Astrocyte (in vitro differentiated cells and primary cell): ENCODE measurements around the gene PTPRK. TPM values are rescaled to one million over a fixed set of nuclear protein-coding genes. Genes with fewer than 3 reads are reported as not detected.

Source experiments
- DNase-seq: peaks from one replicate; pipeline ENCODE4 v3.0.0-alpha.2; 2010; ENCODE audit warnings: low read depth
- FAIRE-seq: peaks from 2 replicates; lab custom pipeline; 2011; peaks lifted over from hg19 to GRCh38; lab: Jason Lieb, UNC
- H2AFZ ChIP-seq: 2 replicates; pipeline ENCODE4 v1.6.0; 2012; ENCODE audit warnings: low read depth, low read length, inconsistent platforms
- H3K27ac ChIP-seq: 2 replicates; pipeline ENCODE4 v1.5.1; 2011; ENCODE audit warnings: low read depth, low read length, inconsistent platforms
- H3K27me3 ChIP-seq: 2 replicates; pipeline ENCODE4 v1.6.0; 2011; ENCODE audit warnings: low read length, inconsistent platforms; ENCODE audit not compliant: insufficient read depth
- H3K36me3 ChIP-seq: 2 replicates; pipeline ENCODE4 v1.5.1; 2011; ENCODE audit warnings: low read length, inconsistent platforms; ENCODE audit not compliant: insufficient read depth
- H3K4me1 ChIP-seq: 2 replicates; pipeline ENCODE4 v1.5.1; 2011; ENCODE audit warnings: low read length, inconsistent platforms; ENCODE audit not compliant: insufficient read depth
- H3K4me2 ChIP-seq: 2 replicates; pipeline ENCODE4 v1.6.0; 2012; ENCODE audit warnings: low read length, inconsistent platforms
- H3K4me3 ChIP-seq: 2 replicates; pipeline ENCODE4 v1.5.1; 2011; ENCODE audit warnings: low read depth, mild to moderate bottlenecking, low read length, inconsistent platforms; ENCODE audit not compliant: insufficient read depth
- H3K79me2 ChIP-seq: 2 replicates; pipeline ENCODE4 v1.6.0; 2012; ENCODE audit warnings: mild to moderate bottlenecking, low read length, inconsistent platforms; ENCODE audit not compliant: insufficient read depth
- H3K9ac ChIP-seq: 2 replicates; pipeline ENCODE4 v1.6.0; 2012; ENCODE audit warnings: mild to moderate bottlenecking, low read length, inconsistent platforms
- H3K9me3 ChIP-seq: 2 replicates; pipeline ENCODE4 v1.5.1; 2012; ENCODE audit warnings: low read depth, mild to moderate bottlenecking, low read length, inconsistent platforms; ENCODE audit not compliant: insufficient read depth
- H4K20me1 ChIP-seq: 2 replicates; pipeline ENCODE4 v1.6.0; 2012; ENCODE audit warnings: low read length, inconsistent platforms; ENCODE audit not compliant: insufficient read depth
- H3K27ac Mint-ChIP-seq: one replicate; pipeline ENCODE4 v1.8.0; 2021; ENCODE audit warnings: mild to moderate bottlenecking, mixed read lengths; ENCODE audit not compliant: unreplicated experiment
- H3K27me3 Mint-ChIP-seq: one replicate; pipeline ENCODE4 v1.8.0; 2021; ENCODE audit warnings: low read depth, mixed read lengths; ENCODE audit not compliant: unreplicated experiment
- H3K36me3 Mint-ChIP-seq: one replicate; pipeline ENCODE4 v1.8.0; 2021; ENCODE audit warnings: low read depth, mixed read lengths; ENCODE audit not compliant: unreplicated experiment
- H3K4me1 Mint-ChIP-seq: one replicate; pipeline ENCODE4 v1.8.0; 2021; ENCODE audit warnings: low read depth, mixed read lengths; ENCODE audit not compliant: unreplicated experiment
- H3K4me3 Mint-ChIP-seq: one replicate; pipeline ENCODE4 v1.8.0; 2021; ENCODE audit warnings: mild to moderate bottlenecking, moderate library complexity, mixed read lengths; ENCODE audit not compliant: unreplicated experiment
- H3K9me3 Mint-ChIP-seq: one replicate; pipeline ENCODE4 v1.8.0; 2021; ENCODE audit warnings: mild to moderate bottlenecking, mixed read lengths; ENCODE audit not compliant: unreplicated experiment
- EZH2 ChIP-seq: IDR thresholded peaks from 2 replicates; pipeline ENCODE4 v1.6.1; 2012; ENCODE audit warnings: mild to moderate bottlenecking, low read length, inconsistent platforms; ENCODE audit not compliant: insufficient read depth
- total RNA-seq: library from RNA; stranded (reverse); gene quantifications from 2 replicates; pipeline ENCODE4 v1.2.1, GENCODE V29; 2021
- TF ChIP-seq, protein P1 (sequence below): IDR thresholded peaks from 2 replicates; pipeline ENCODE4 v1.5.1; 2011; ENCODE audit warnings: low read depth, mild to moderate bottlenecking, inconsistent platforms, low read length, moderate library complexity; ENCODE audit not compliant: insufficient read depth

PTPRK gene
- total RNA-seq, 1 donor from 2014 or later = 159 TPM

DNA sequence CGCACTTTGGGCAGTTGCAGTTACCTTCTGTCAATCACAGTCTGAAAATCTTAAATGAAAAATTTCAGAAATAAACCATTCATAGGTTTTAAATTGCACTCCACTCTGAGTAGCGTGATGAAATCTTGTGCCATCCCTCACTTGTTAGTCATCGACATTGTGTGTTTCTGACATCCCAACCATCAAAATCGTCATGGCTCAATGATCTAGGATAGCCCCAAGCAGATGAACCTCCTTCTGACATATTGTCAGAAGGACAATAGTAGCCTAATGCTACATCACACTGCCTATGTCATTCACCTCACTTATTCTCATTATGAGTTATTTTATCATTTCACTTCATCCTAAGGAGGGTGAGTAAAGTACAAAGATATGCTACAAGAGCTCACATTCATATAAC lies 284.8 kb downstream of the PTPRK start:
- Histone ChIP-seq H4K20me1 (no peaks in the 10 kb centered on the region), H3K27me3 (no peaks in the 10 kb centered on the region), H3K9ac (no peak overlapping the region), H3K79me2 (no peaks in the 10 kb centered on the region), H3K4me3 (no peak overlapping the region), H3K36me3 (no peaks in the 10 kb centered on the region), H2AFZ (no peak overlapping the region), H3K27ac (no peak overlapping the region), H3K4me1 (no peaks in the 10 kb centered on the region), H3K4me2 (no peak overlapping the region), H3K9me3 (no peaks in the 10 kb centered on the region)
- peaks cover 7% of the 10 kb centered on the region for H3K4me1 Mint-ChIP-seq
- no peaks in the 10 kb centered on the region for H3K27me3 Mint-ChIP-seq
- no peaks in the 10 kb centered on the region for H3K9me3 Mint-ChIP-seq
- TF ChIP-seq, protein P1, sequence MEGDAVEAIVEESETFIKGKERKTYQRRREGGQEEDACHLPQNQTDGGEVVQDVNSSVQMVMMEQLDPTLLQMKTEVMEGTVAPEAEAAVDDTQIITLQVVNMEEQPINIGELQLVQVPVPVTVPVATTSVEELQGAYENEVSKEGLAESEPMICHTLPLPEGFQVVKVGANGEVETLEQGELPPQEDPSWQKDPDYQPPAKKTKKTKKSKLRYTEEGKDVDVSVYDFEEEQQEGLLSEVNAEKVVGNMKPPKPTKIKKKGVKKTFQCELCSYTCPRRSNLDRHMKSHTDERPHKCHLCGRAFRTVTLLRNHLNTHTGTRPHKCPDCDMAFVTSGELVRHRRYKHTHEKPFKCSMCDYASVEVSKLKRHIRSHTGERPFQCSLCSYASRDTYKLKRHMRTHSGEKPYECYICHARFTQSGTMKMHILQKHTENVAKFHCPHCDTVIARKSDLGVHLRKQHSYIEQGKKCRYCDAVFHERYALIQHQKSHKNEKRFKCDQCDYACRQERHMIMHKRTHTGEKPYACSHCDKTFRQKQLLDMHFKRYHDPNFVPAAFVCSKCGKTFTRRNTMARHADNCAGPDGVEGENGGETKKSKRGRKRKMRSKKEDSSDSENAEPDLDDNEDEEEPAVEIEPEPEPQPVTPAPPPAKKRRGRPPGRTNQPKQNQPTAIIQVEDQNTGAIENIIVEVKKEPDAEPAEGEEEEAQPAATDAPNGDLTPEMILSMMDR = no peak
- peaks cover 2% of the 10 kb centered on the region for H3K36me3 Mint-ChIP-seq
- no peak for FAIRE-seq
- DNase-seq = no peak
- no peak overlapping the region for H3K4me3 Mint-ChIP-seq
- H3K27ac Mint-ChIP-seq = no peak overlapping the region

DNA sequence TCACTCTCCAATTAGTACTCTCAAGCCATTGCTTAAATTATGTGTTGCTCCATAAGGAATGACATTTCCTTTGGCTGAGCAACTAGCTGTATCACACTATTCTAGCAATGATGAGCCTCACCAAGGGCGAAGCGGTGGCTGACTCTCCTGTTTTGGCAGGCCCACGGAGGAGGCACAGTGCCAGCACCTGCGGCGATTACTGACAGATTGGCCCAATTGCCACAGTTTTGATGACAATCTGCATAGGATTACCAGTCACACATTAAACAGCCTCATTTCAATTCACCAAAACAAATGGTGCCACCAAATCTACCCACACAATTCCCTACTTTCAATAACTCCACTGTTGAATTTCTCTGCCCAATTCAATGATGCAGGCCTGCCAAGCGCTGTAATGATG lies 286.9 kb downstream of the PTPRK start:
- H3K79me2 ChIP-seq = no peaks in the 10 kb centered on the region
- H3K9me3 Mint-ChIP-seq = no peaks in the 10 kb centered on the region
- H3K27me3 ChIP-seq = no peaks in the 10 kb centered on the region
- no peak overlapping the region for H3K4me3 Mint-ChIP-seq
- no peak for FAIRE-seq
- H3K27ac ChIP-seq = no peak overlapping the region
- H3K27ac Mint-ChIP-seq = no peak overlapping the region
- no peak overlapping the region for H2AFZ ChIP-seq
- H3K4me3 ChIP-seq = no peak overlapping the region
- H3K4me1 Mint-ChIP-seq = peaks cover 7% of the 10 kb centered on the region
- peaks cover 3% of the 10 kb centered on the region for H4K20me1 ChIP-seq
- no peaks in the 10 kb centered on the region for H3K4me1 ChIP-seq
- no peak overlapping the region for H3K4me2 ChIP-seq
- H3K36me3 Mint-ChIP-seq = peaks cover 4% of the 10 kb centered on the region
- no peaks in the 10 kb centered on the region for H3K9me3 ChIP-seq
- no peaks in the 10 kb centered on the region for H3K27me3 Mint-ChIP-seq
- no peak for TF ChIP-seq EZH2
- TF ChIP-seq, protein P1 = no peak
- H3K36me3 ChIP-seq = no peaks in the 10 kb centered on the region
- H3K9ac ChIP-seq = no peak overlapping the region
- DNase-seq = no peak

DNA sequence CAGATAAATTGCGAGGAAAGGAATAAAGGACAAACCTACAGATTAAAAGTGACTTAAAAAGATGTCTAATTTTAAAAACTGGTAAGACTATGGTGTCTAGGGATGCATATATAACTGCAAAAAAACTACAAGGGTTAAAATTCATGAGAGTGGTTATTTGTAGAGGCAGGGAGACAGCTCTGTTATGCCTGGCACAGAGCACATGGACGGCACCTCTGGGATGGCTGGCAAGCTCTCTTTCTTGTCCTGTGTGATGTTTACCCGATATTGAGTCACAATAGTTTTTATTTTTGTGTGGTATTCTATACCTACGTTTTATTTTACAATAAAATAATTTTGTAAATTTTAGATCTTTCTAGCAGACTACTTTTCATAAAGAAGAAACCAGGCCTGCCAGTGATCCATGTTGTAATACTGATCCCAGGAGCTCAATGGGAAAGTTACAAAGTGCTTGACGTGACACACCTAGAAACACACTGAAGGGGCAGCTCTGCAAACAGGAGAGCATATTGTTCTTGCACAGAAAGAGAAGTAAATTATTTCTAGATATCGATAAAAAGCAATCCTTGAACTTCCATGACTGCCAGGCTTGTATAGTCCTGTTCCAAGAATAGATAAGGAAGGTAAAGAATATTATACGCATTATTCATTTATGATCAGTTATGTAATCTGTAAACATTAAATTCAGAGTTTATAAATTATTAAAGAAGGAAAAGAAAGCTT lies 290.0 kb downstream of the PTPRK start:
- H3K27ac Mint-ChIP-seq = no peak overlapping the region
- H3K4me1 ChIP-seq = no peaks in the 10 kb centered on the region

More for the DNA sequence above, 290.0 kb downstream of the PTPRK start:
- DNase-seq = no peak
- H2AFZ ChIP-seq = no peak overlapping the region
- H3K4me2 ChIP-seq = no peak overlapping the region
- H3K79me2 ChIP-seq = no peaks in the 10 kb centered on the region
- no peak overlapping the region for H3K9ac ChIP-seq
- peaks cover 7% of the 10 kb centered on the region for H3K36me3 Mint-ChIP-seq
- no peaks in the 10 kb centered on the region for H3K9me3 ChIP-seq
- no peaks in the 10 kb centered on the region for H3K36me3 ChIP-seq
- no peak for FAIRE-seq
- no peak overlapping the region for H3K27ac ChIP-seq
- no peak overlapping the region for H3K4me3 ChIP-seq
- peaks cover 1% of the 10 kb centered on the region for H3K4me1 Mint-ChIP-seq
- no peaks in the 10 kb centered on the region for H3K27me3 Mint-ChIP-seq
- H3K4me3 Mint-ChIP-seq = no peak overlapping the region
- no peaks in the 10 kb centered on the region for H3K27me3 ChIP-seq
- TF ChIP-seq, protein P1 = no peak
- TF ChIP-seq EZH2 = no peak
- H3K9me3 Mint-ChIP-seq = no peaks in the 10 kb centered on the region
- peaks cover 3% of the 10 kb centered on the region for H4K20me1 ChIP-seq
